Fibroblast of lung (primary cell): Measurements from ENCODE around the gene AZU1.

Source experiments
- CTCF ChIP-seq, 2 donors: IDR thresholded peaks in 1 of 2; conservative IDR thresholded peaks in 1 of 2; 1 replicate in 1 of 2; 2 replicates in 1 of 2; pipeline ENCODE4 v1.5.1; 2011 to 2012; ENCODE audit warnings: low read length in 2 of 2, control low read depth in 1 of 2, inconsistent platforms in 1 of 2, low read depth in 1 of 2, mild to moderate bottlenecking in 1 of 2
- EZH2 ChIP-seq: IDR thresholded peaks from 2 replicates; pipeline ENCODE4 v1.5.1; 2012; ENCODE audit warnings: low read length, control low read depth, mild to moderate bottlenecking; ENCODE audit errors: missing control alignments

DNA sequence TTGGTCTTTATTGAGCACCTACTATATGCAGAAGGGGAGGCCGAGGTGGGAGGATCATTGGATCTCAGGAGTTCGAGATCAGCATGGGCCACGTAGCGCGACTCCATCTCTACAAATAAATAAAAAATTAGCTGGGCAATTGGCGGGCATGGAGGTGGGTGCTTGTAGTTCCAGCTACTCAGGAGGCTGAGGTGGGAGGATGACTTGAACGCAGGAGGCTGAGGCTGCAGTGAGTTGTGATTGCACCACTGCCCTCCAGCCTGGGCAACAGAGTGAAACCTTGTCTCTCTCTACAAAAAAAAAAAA is 35.6 kb downstream of the AZU1 start:
- TF ChIP-seq CTCF (conservative IDR thresholded peaks at IDR 0.05 in 1 of 2, IDR thresholded peaks at IDR 0.05 in 1 of 2; ENCODE audit: low read depth in 1 of 2, low read length in 2 of 2): no peak
- TF ChIP-seq EZH2: no peak
